Progenitor cell of endocrine pancreas (in vitro differentiated cells): ENCODE results near the gene EXOC7. TPM values are rescaled to one million over a fixed set of nuclear protein-coding genes. Genes with fewer than 3 reads are reported as not detected.

ENCODE experiments used
- DNase-seq: peaks from one replicate; pipeline ENCODE4 v3.0.0; 2021; ENCODE audit warnings: low spot score; ENCODE audit not compliant: unreplicated experiment
- H3K27ac Mint-ChIP-seq: 2 replicates; pipeline ENCODE4 v1.8.0; 2021; ENCODE audit warnings: mild to moderate bottlenecking, moderate library complexity, mixed read lengths
- H3K27me3 Mint-ChIP-seq: 2 replicates; pipeline ENCODE4 v1.8.0; 2021; ENCODE audit warnings: mixed read lengths
- H3K36me3 Mint-ChIP-seq: 2 replicates; pipeline ENCODE4 v1.8.0; 2022; ENCODE audit warnings: mixed read lengths; ENCODE audit not compliant: insufficient read depth
- H3K4me1 Mint-ChIP-seq: 2 replicates; pipeline ENCODE4 v1.8.0; 2021; ENCODE audit warnings: low read depth, mixed read lengths
- H3K4me3 Mint-ChIP-seq: 2 replicates; pipeline ENCODE4 v1.8.0; 2021; ENCODE audit warnings: low read depth, mild to moderate bottlenecking, moderate library complexity, mixed read lengths
- H3K9me3 Mint-ChIP-seq: 2 replicates; pipeline ENCODE4 v1.8.0; 2021; ENCODE audit warnings: low read depth, mixed read lengths
- CTCF ChIP-seq: fragments of 200-600 bp; sonication (generic); IDR thresholded peaks from one replicate; pipeline ENCODE4 v1.5.0; 2021; ENCODE audit warnings: antibody characterized with exemption, mild to moderate bottlenecking; ENCODE audit not compliant: unreplicated experiment
- total RNA-seq: library from RNA; stranded (reverse); gene quantifications from 2 replicates; pipeline ENCODE4 v1.2.1, GENCODE V29; 2021

Gene EXOC7
- total RNA-seq, 1 donor from 2014 or later, result 354 TPM

GRCh38 chr17:76081295-76082210 lies 22.0 kb downstream of the EXOC7 start:
- no peak overlapping the region for H3K4me3 Mint-ChIP-seq
- H3K27ac Mint-ChIP-seq, result no peak overlapping the region
- DNase-seq, result no peak
- TF ChIP-seq CTCF, result no peak
- H3K9me3 Mint-ChIP-seq, result no peaks in the 10 kb centered on the region
- H3K27me3 Mint-ChIP-seq, result peaks cover 27% of the 10 kb centered on the region
- H3K36me3 Mint-ChIP-seq, result peaks cover 9% of the 10 kb centered on the region
- H3K4me1 Mint-ChIP-seq, result peaks cover 35% of the 10 kb centered on the region

- no peak for TF ChIP-seq CTCF
- Mint-ChIP-seq H3K27me3 (peaks cover 35% of the 10 kb centered on the region), H3K27ac (no peak overlapping the region), H3K4me3 (no peak overlapping the region), H3K4me1 (peaks cover 35% of the 10 kb centered on the region), H3K9me3 (no peaks in the 10 kb centered on the region), H3K36me3 (peaks cover 9% of the 10 kb centered on the region)
- DNase-seq, result no peak
These were observed 22.8 kb downstream of the EXOC7 start for GRCh38 chr17:76080768-76081287.

- DNase-seq, result no peak
- Mint-ChIP-seq H3K27ac (no peak overlapping the region), H3K4me3 (no peak overlapping the region), H3K9me3 (no peaks in the 10 kb centered on the region), H3K4me1 (peaks cover 32% of the 10 kb centered on the region), H3K36me3 (peaks cover 7% of the 10 kb centered on the region), H3K27me3 (peaks cover 41% of the 10 kb centered on the region)
- TF ChIP-seq CTCF, result peak; percentile 44
These were observed 23.4 kb downstream of the EXOC7 start for GRCh38 chr17:76079956-76080767.

- Mint-ChIP-seq H3K4me1 (peaks cover 30% of the 10 kb centered on the region), H3K36me3 (peaks cover 6% of the 10 kb centered on the region)
These were observed 24.0 kb downstream of the EXOC7 start for GRCh38 chr17:76079535-76079955.

More at GRCh38 chr17:76079535-76079955, 24.0 kb downstream of the EXOC7 start:
- no peak overlapping the region for H3K4me3 Mint-ChIP-seq
- no peak overlapping the region for H3K27ac Mint-ChIP-seq
- peaks cover 47% of the 10 kb centered on the region for H3K27me3 Mint-ChIP-seq
- no peak for DNase-seq
- H3K9me3 Mint-ChIP-seq, result no peaks in the 10 kb centered on the region
- TF ChIP-seq CTCF, result no peak
